Adrenal gland (tissue), 5 donors: ENCODE data around the gene PTPRN2.

ENCODE experiments used
- POLR2A ChIP-seq, 2 donors: fragments of 450-650 bp; IDR thresholded peaks; one replicate each; pipeline ENCODE4 v1.6.1; 2017; ENCODE audit warnings: antibody characterized with exemption in 2 of 2, mild to moderate bottlenecking in 2 of 2, moderate library complexity in 1 of 2
- TF ChIP-seq, protein P1 (sequence below), 6 experiments: fragments of 450-650 bp in 4 of 6; fragments of 200-600 bp in 2 of 6; sonication (generic) in 1 of 6; IDR thresholded peaks; 1 replicate in 5 of 6; 2 replicates in 1 of 6; pipeline versions ENCODE4 v1.5.1 to v1.8.0; 2016 to 2021; ENCODE audit warnings: antibody characterized with exemption in 6 of 6, mild to moderate bottlenecking in 2 of 6, moderate library complexity in 1 of 6
- donor health status: DM: no; HTN: no; CAD: no.

DNA sequence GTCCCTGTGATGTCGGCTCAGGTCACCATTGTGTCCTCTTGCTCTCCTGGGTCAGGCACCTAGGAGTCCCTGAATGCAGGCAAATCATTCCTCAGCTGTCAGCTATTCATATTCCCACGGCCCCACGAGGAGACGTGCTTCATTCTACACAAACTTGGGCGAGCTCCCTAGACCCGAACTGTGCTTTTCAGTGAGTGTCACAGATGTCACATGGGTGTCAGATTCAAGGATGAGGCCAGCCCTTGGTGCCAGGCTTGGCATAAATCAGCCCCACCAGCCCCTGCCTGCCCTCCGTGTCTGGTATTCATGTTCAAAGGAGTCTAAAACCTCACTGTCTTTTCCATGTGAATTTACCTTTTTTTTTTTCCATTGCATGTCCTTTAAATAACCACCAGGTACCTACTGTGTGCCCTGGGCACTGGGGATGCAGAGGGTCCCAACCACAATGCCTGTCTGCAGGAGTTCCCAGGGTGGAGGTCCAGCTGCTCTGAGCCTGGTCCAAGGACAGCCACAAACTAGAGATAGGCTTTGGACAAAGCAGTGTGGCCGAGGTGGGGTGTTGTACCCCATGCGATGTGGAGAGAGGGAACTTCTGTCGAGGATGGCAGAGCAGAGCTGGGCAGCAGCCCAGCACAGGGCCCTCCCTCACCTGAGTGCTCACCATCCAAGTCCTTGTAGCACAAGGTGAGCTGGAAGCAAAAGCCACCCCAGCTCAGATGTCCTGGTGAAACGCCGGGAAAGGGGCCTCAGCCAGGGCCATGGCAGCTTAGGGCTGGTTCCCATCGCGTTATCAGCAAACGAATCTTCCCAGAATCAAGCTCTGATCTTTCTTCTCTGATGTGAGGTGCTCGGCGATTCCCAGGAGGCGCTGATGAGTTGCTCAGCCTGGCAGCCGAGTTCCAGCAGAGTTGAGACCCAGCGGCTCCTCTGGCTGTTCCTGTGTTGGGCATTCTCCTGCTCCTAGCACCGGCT is 611.9 kb downstream of the PTPRN2 start:
- TF ChIP-seq, protein P1, sequence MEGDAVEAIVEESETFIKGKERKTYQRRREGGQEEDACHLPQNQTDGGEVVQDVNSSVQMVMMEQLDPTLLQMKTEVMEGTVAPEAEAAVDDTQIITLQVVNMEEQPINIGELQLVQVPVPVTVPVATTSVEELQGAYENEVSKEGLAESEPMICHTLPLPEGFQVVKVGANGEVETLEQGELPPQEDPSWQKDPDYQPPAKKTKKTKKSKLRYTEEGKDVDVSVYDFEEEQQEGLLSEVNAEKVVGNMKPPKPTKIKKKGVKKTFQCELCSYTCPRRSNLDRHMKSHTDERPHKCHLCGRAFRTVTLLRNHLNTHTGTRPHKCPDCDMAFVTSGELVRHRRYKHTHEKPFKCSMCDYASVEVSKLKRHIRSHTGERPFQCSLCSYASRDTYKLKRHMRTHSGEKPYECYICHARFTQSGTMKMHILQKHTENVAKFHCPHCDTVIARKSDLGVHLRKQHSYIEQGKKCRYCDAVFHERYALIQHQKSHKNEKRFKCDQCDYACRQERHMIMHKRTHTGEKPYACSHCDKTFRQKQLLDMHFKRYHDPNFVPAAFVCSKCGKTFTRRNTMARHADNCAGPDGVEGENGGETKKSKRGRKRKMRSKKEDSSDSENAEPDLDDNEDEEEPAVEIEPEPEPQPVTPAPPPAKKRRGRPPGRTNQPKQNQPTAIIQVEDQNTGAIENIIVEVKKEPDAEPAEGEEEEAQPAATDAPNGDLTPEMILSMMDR (IDR thresholded peaks at IDR 0.05), result no peak
- TF ChIP-seq POLR2A (IDR thresholded peaks at IDR 0.05), result no peak
